ENCODE results near the gene DIP2B.
A peak's percentile ranks its signal among the peaks of the same experiment; 100 is the strongest.

Gene DIP2B

DNA sequence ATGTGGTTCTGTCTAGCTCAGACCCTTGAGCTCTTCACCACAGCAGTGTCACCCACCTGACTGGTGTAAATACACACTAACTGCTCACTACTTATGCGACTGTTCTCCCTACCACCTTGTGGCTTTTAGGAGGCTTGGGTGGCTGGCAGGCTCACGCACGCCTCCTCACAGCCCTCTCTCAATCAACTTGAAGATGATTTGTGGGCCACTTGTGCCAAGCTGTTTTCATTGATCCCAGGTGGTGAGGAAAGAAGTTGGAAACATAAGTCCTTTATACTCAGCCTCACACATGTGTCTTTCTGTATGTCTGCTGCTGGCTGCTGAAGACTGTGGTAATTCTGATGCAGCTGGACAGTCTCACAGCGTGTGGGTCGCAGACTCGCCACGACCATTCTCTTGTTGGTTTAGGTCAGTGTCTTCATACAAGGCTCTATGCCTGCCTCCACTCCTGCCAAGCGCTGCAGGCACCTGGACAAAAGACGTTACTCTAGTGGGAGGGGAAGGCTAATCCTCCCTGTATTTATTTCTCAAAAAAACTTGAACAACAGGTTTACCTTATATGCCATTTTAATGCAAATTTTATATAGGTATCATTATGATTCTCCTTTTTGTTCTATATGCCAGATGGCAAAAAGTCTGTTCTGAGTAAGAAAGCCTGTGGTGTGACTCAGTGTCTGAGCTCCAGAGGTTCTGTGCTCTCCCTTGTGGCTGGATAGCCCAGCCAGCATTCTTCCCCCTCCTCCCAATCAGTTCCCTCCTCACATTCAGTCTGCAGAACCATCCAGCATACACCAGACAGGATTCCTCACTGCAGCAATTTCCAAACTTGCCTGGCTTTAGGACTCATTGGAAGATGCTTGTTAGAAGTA is 115.6 kb downstream of the DIP2B start:
- no peak overlapping the region for H3K4me3 ChIP-seq
- peak; percentile 76 to 90 for DNase-seq (ENCODE audit: low spot score in 2 of 2)
- H3K4me1 ChIP-seq: peaks cover 34% of the 10 kb centered on the region
- no peaks in the 10 kb centered on the region for H3K36me3 ChIP-seq (replicated peaks)
- H3K9me3 ChIP-seq: no peaks in the 10 kb centered on the region
- no peaks in the 10 kb centered on the region for H3K27me3 ChIP-seq (ENCODE audit: low read depth)
- in situ Hi-C loops (cut with MboI; ENCODE audit: low sequenced_read_pairs): loop anchor here (10.0 kb wide), 1 partner anchor 116 kb away; the partner anchor contains the start of gene DIP2B

- H3K9me3 ChIP-seq: no peaks in the 10 kb centered on the region
- DNase-seq (ENCODE audit: low spot score in 2 of 2): no peak
- no peak overlapping the region for H3K4me3 ChIP-seq
- H3K4me1 ChIP-seq: peaks cover 30% of the 10 kb centered on the region
- no peaks in the 10 kb centered on the region for H3K27me3 ChIP-seq (ENCODE audit: low read depth)
- no peaks in the 10 kb centered on the region; the same call in 1 of the 2 replicates for H3K36me3 ChIP-seq (replicated peaks)
- in situ Hi-C loops (cut with MboI; ENCODE audit: low sequenced_read_pairs): loop anchor here (10.0 kb wide), 1 partner anchor 116 kb away; the partner anchor contains the start of gene DIP2B
Observed at GRCh38 chr12:50620978-50621360, 116.2 kb downstream of the DIP2B start.

- in situ Hi-C loops (cut with MboI; ENCODE audit: low sequenced_read_pairs): loop anchor here (10.0 kb wide), 1 partner anchor 117 kb away; the partner anchor contains the start of gene DIP2B
Observed at GRCh38 chr12:50621399-50622300, 116.9 kb downstream of the DIP2B start.

GRCh38 chr12:50625029-50625925 is 120.5 kb downstream of the DIP2B start:
- Histone ChIP-seq H3K36me3 (replicated peaks) (peaks cover 2% of the 10 kb centered on the region; the same call in 1 of the 2 replicates), H3K4me3 (no peak overlapping the region), H3K27me3 (ENCODE audit: low read depth) (no peaks in the 10 kb centered on the region), H3K9me3 (no peaks in the 10 kb centered on the region), H3K4me1 (peaks cover 21% of the 10 kb centered on the region)
- in situ Hi-C loops (cut with MboI; ENCODE audit: low sequenced_read_pairs): loop anchor here (10.0 kb wide), 1 partner anchor 120 kb away; the partner anchor contains the start of gene DIP2B
- DNase-seq (ENCODE audit: low spot score in 2 of 2): no peak

More at GRCh38 chr12:50621399-50622300, 116.9 kb downstream of the DIP2B start:
- H3K27me3 ChIP-seq (ENCODE audit: low read depth): no peaks in the 10 kb centered on the region
- H3K4me1 ChIP-seq: peaks cover 26% of the 10 kb centered on the region
- H3K9me3 ChIP-seq: no peaks in the 10 kb centered on the region
- no peak overlapping the region for H3K4me3 ChIP-seq
- DNase-seq (ENCODE audit: low spot score in 2 of 2): peak; percentile 36 to 60
- H3K36me3 ChIP-seq (replicated peaks): no peaks in the 10 kb centered on the region; the same call in 1 of the 2 replicates

GRCh38 chr12:50626026-50626425 is 121.2 kb downstream of the DIP2B start:
- no peak overlapping the region for H3K4me3 ChIP-seq
- peaks cover 14% of the 10 kb centered on the region for H3K4me1 ChIP-seq
- no peaks in the 10 kb centered on the region for H3K27me3 ChIP-seq (ENCODE audit: low read depth)
- DNase-seq (ENCODE audit: low spot score in 2 of 2): no peak
- in situ Hi-C loops (cut with MboI; ENCODE audit: low sequenced_read_pairs): loop anchor here (10.0 kb wide), 1 partner anchor 121 kb away; the partner anchor contains the start of gene DIP2B
- peaks cover 2% of the 10 kb centered on the region; the same call in 1 of the 2 replicates for H3K36me3 ChIP-seq (replicated peaks)
- no peaks in the 10 kb centered on the region for H3K9me3 ChIP-seq

DNA sequence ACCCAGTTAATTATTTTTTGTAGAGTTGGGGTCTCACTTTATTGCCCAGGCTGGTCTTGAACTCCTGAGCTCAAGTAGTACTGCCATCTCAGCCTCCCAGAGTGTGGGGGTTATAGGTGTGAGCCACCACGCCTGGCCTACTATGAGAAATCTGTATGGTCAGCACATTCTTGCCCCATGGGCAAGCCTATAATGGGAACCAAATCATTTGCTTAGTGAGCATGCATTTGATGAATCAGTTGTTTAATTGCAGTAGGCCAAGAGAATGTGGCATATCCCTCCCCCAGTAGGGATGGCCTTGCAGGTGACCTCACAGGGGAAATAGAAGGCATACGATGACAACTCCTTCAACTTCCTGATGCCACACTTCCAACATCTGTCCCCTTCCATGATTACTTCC is 122.7 kb downstream of the DIP2B start:
- Histone ChIP-seq H3K36me3 (replicated peaks) (peaks cover 2% of the 10 kb centered on the region; the same call in 1 of the 2 replicates), H3K4me3 (no peak overlapping the region), H3K27me3 (ENCODE audit: low read depth) (no peaks in the 10 kb centered on the region), H3K9me3 (no peaks in the 10 kb centered on the region), H3K4me1 (no peaks in the 10 kb centered on the region)
- in situ Hi-C loops (cut with MboI; ENCODE audit: low sequenced_read_pairs): loop anchor here (10.0 kb wide), 1 partner anchor 123 kb away; the partner anchor contains the start of gene DIP2B
- no peak for DNase-seq (ENCODE audit: low spot score in 2 of 2)

- no peak for DNase-seq (ENCODE audit: low spot score in 2 of 2)
- Histone ChIP-seq H3K36me3 (replicated peaks) (peaks cover 2% of the 10 kb centered on the region; the same call in 1 of the 2 replicates), H3K27me3 (ENCODE audit: low read depth) (no peaks in the 10 kb centered on the region), H3K9me3 (no peaks in the 10 kb centered on the region), H3K4me1 (no peaks in the 10 kb centered on the region), H3K4me3 (no peak overlapping the region)
- in situ Hi-C loops (cut with MboI; ENCODE audit: low sequenced_read_pairs): loop anchor here (10.0 kb wide), 1 partner anchor 124 kb away; the partner anchor contains the start of gene DIP2B
Observed at GRCh38 chr12:50628394-50628793, 123.6 kb downstream of the DIP2B start.

DNA sequence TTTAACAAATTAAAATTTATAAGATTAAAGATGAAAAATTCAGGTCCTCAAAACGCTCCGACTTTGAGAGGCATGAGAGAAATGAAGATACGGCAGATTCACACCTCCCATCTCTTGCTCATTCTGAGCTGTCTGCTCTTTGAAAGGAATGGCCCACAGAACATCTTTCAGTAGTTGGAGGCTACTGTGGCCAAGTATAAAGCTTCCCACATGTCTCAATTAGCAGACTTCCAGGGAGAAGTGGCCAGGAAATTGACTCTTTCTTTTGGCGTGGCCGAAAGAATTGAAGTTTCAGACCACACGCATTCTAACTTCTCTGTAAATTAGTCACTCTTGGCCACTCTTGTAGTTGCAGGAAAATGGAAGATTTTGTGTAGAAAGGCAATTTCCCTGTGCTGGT is 129.2 kb downstream of the DIP2B start:
- H3K4me3 ChIP-seq: no peak overlapping the region
- in situ Hi-C loops (cut with MboI; ENCODE audit: low sequenced_read_pairs): no loop called here
- 0 out of 2 replicates have a peak, but pooled peaks cover 5% of the 10 kb centered on the region for H3K4me1 ChIP-seq
- no peak for DNase-seq (ENCODE audit: low spot score in 2 of 2)
- no peaks in the 10 kb centered on the region for H3K27me3 ChIP-seq (ENCODE audit: low read depth)
- no peaks in the 10 kb centered on the region for H3K9me3 ChIP-seq
- H3K36me3 ChIP-seq (replicated peaks): no peaks in the 10 kb centered on the region

DNA sequence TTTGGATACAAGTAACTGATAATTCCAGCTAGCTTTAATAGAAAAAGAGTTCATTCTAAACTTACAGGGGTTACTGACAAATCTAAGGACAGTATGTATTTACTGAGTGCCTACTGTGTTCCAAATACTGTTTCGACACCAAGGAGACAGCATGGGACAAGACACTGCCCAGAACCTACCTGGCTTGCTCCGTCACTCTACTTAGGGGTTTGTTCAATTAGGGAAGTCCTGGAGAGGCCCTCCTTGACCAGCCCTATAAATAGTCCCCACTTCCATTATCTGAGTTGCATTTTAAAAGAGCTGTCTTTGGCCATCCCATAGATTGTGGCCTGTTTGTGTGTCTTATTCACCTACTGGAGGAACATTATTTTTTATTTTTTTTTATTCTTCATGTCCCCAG is 129.6 kb downstream of the DIP2B start:
- DNase-seq (ENCODE audit: low spot score in 2 of 2): no peak
- H3K9me3 ChIP-seq: no peaks in the 10 kb centered on the region
- in situ Hi-C loops (cut with MboI; ENCODE audit: low sequenced_read_pairs): no loop called here
- H3K36me3 ChIP-seq (replicated peaks): no peaks in the 10 kb centered on the region
- no peaks in the 10 kb centered on the region for H3K27me3 ChIP-seq (ENCODE audit: low read depth)
- H3K4me1 ChIP-seq: 0 out of 2 replicates have a peak, but pooled peaks cover 5% of the 10 kb centered on the region
- H3K4me3 ChIP-seq: no peak overlapping the region

GRCh38 chr12:50635364-50635763 is 130.6 kb downstream of the DIP2B start:
- no peaks in the 10 kb centered on the region for H3K36me3 ChIP-seq (replicated peaks)

DNA sequence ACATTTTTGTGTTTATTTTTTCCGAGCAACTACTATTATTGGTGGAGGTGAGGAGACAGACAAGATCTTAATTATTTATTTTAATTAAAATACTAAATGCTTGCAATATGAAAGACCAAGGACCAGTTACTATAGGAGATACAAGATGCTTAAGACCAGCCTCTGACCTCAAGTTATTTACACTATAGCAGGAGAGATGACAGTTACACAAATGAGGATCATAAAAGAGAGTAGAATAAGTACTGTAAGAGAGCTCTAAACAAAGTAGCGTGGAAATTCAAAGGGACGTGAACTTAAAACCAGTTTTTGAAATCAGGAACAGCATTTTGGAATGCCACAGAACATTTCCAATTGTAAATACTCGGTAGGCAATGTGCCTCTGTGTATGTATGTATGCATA is 131.1 kb downstream of the DIP2B start:
- in situ Hi-C loops (cut with MboI; ENCODE audit: low sequenced_read_pairs): no loop called here

More at GRCh38 chr12:50635364-50635763, 130.6 kb downstream of the DIP2B start:
- Histone ChIP-seq H3K9me3 (no peaks in the 10 kb centered on the region), H3K27me3 (ENCODE audit: low read depth) (no peaks in the 10 kb centered on the region), H3K4me1 (0 out of 2 replicates have a peak, but pooled peaks cover 5% of the 10 kb centered on the region), H3K4me3 (no peak overlapping the region)
- no peak for DNase-seq (ENCODE audit: low spot score in 2 of 2)
- in situ Hi-C loops (cut with MboI; ENCODE audit: low sequenced_read_pairs): no loop called here

DNA sequence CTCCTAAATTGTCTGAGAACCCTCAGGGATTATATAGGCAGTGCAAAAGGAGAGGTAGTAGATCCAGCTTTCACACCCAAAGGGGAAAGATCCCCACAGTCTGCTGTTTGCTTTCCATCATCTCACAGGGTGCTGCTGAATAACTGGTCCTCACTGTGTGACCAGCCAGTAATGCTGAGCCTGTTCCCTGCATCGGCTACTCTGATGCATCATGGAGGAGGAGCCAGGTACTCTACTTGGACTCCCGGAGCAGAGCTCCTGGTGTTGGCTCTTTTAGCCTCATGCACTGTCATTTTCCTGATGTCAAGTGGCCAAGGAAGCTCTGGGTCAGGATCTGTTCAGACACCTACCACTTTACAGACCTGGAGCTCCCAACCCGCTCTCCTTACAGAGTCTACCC is 131.7 kb downstream of the DIP2B start:
- Histone ChIP-seq H3K9me3 (no peaks in the 10 kb centered on the region), H3K27me3 (ENCODE audit: low read depth) (no peaks in the 10 kb centered on the region), H3K4me3 (no peak overlapping the region), H3K36me3 (replicated peaks) (no peaks in the 10 kb centered on the region), H3K4me1 (0 out of 2 replicates have a peak, but pooled peaks cover 5% of the 10 kb centered on the region)
- in situ Hi-C loops (cut with MboI; ENCODE audit: low sequenced_read_pairs): no loop called here
- DNase-seq (ENCODE audit: low spot score in 2 of 2): no peak

More for the DNA sequence above, 131.1 kb downstream of the DIP2B start:
- H3K36me3 ChIP-seq (replicated peaks): no peaks in the 10 kb centered on the region
- H3K9me3 ChIP-seq: no peaks in the 10 kb centered on the region
- no peak for DNase-seq (ENCODE audit: low spot score in 2 of 2)
- H3K4me3 ChIP-seq: no peak overlapping the region
- H3K27me3 ChIP-seq (ENCODE audit: low read depth): no peaks in the 10 kb centered on the region
- 0 out of 2 replicates have a peak, but pooled peaks cover 5% of the 10 kb centered on the region for H3K4me1 ChIP-seq

Measured in HAP-1 (cell line).